ENCODE data around the gene SDK1. TPM values are rescaled to one million over a fixed set of nuclear protein-coding genes. Genes with fewer than 3 reads are reported as not detected.

SDK1 gene
- total RNA-seq, 1 donor = 0.36 TPM

GRCh38 chr7:3304131-3304530, 3.1 kb downstream of the SDK1 start:
- TF ChIP-seq CTCF (IDR thresholded peaks at IDR 0.05; ENCODE audit: extremely low read depth, low read depth, low read length) = no peak
- Histone ChIP-seq H3K4me3 (ENCODE audit: insufficient read depth, low read length) (no peak overlapping the region), H3K9me3 (ENCODE audit: low read depth, low read length) (no peaks in the 10 kb centered on the region), H2AFZ (ENCODE audit: low read length) (no peak overlapping the region), H3K27ac (ENCODE audit: low read depth, low read length) (no peak overlapping the region), H3K36me3 (ENCODE audit: insufficient read depth, low read length) (no peaks in the 10 kb centered on the region), H3K27me3 (ENCODE audit: insufficient read depth, low read length) (peaks cover 24% of the 10 kb centered on the region), H3K4me1 (ENCODE audit: insufficient read depth, low read length) (no peaks in the 10 kb centered on the region), H3K4me2 (ENCODE audit: insufficient read depth, low read length) (no peak overlapping the region), H4K20me1 (ENCODE audit: insufficient read depth, low read length) (no peaks in the 10 kb centered on the region), H3K79me2 (ENCODE audit: insufficient read depth, low read length) (no peaks in the 10 kb centered on the region)
- DNase-seq (ENCODE audit: insufficient read length, low spot score, missing footprints) = no peak

GRCh38 chr7:3307435-3307834, 6.4 kb downstream of the SDK1 start:
- DNase-seq (ENCODE audit: insufficient read length, low spot score, missing footprints) = no peak

GRCh38 chr7:3309140-3309539, 8.1 kb downstream of the SDK1 start:
- Histone ChIP-seq H3K27ac (ENCODE audit: low read depth, low read length) (no peak overlapping the region), H3K27me3 (ENCODE audit: insufficient read depth, low read length) (no peaks in the 10 kb centered on the region), H3K9me3 (ENCODE audit: low read depth, low read length) (no peaks in the 10 kb centered on the region), H3K4me2 (ENCODE audit: insufficient read depth, low read length) (no peak overlapping the region), H4K20me1 (ENCODE audit: insufficient read depth, low read length) (no peaks in the 10 kb centered on the region), H3K79me2 (ENCODE audit: insufficient read depth, low read length) (no peaks in the 10 kb centered on the region), H3K36me3 (ENCODE audit: insufficient read depth, low read length) (no peaks in the 10 kb centered on the region), H2AFZ (ENCODE audit: low read length) (no peak overlapping the region), H3K4me1 (ENCODE audit: insufficient read depth, low read length) (no peaks in the 10 kb centered on the region), H3K4me3 (ENCODE audit: insufficient read depth, low read length) (no peak overlapping the region)
- DNase-seq (ENCODE audit: insufficient read length, low spot score, missing footprints) = no peak
- TF ChIP-seq CTCF (IDR thresholded peaks at IDR 0.05; ENCODE audit: extremely low read depth, low read depth, low read length) = no peak

More at GRCh38 chr7:3307435-3307834, 6.4 kb downstream of the SDK1 start:
- Histone ChIP-seq H3K79me2 (ENCODE audit: insufficient read depth, low read length) (no peaks in the 10 kb centered on the region), H3K9me3 (ENCODE audit: low read depth, low read length) (no peaks in the 10 kb centered on the region), H3K4me3 (ENCODE audit: insufficient read depth, low read length) (no peak overlapping the region), H2AFZ (ENCODE audit: low read length) (no peak overlapping the region), H3K36me3 (ENCODE audit: insufficient read depth, low read length) (no peaks in the 10 kb centered on the region), H3K4me1 (ENCODE audit: insufficient read depth, low read length) (no peaks in the 10 kb centered on the region), H3K4me2 (ENCODE audit: insufficient read depth, low read length) (no peak overlapping the region), H3K27me3 (ENCODE audit: insufficient read depth, low read length) (peaks cover 16% of the 10 kb centered on the region), H4K20me1 (ENCODE audit: insufficient read depth, low read length) (no peaks in the 10 kb centered on the region), H3K27ac (ENCODE audit: low read depth, low read length) (no peak overlapping the region)
- TF ChIP-seq CTCF (IDR thresholded peaks at IDR 0.05; ENCODE audit: extremely low read depth, low read depth, low read length) = no peak

- H3K79me2 ChIP-seq (ENCODE audit: insufficient read depth, low read length) = no peaks in the 10 kb centered on the region
- no peak for TF ChIP-seq CTCF (IDR thresholded peaks at IDR 0.05; ENCODE audit: extremely low read depth, low read depth, low read length)
- no peaks in the 10 kb centered on the region for H3K9me3 ChIP-seq (ENCODE audit: low read depth, low read length)
- H3K27me3 ChIP-seq (ENCODE audit: insufficient read depth, low read length) = no peaks in the 10 kb centered on the region
- no peak overlapping the region for H3K27ac ChIP-seq (ENCODE audit: low read depth, low read length)
- H2AFZ ChIP-seq (ENCODE audit: low read length) = no peak overlapping the region
- no peaks in the 10 kb centered on the region for H3K36me3 ChIP-seq (ENCODE audit: insufficient read depth, low read length)
- DNase-seq (ENCODE audit: insufficient read length, low spot score, missing footprints) = no peak
- no peaks in the 10 kb centered on the region for H3K4me1 ChIP-seq (ENCODE audit: insufficient read depth, low read length)
- no peaks in the 10 kb centered on the region for H4K20me1 ChIP-seq (ENCODE audit: insufficient read depth, low read length)
- H3K4me3 ChIP-seq (ENCODE audit: insufficient read depth, low read length) = no peak overlapping the region
- H3K4me2 ChIP-seq (ENCODE audit: insufficient read depth, low read length) = no peak overlapping the region
Measured at GRCh38 chr7:3309956-3310355, 8.9 kb downstream of the SDK1 start.

Measured in osteoblast (primary cell).